K562 (cell line): ENCODE data around the gene COX14. TPM values are rescaled to one million over a fixed set of nuclear protein-coding genes. Genes with fewer than 3 reads are reported as not detected.
A peak's percentile ranks its signal among the peaks of the same experiment; 100 is the strongest.

Source experiments
- ATAC-seq: fragments of 200-7000 bp; cut with Tn5 transposase; 3 replicates; pipeline ENCODE4 v1.9.1; 2020; ENCODE audit warnings: moderate library complexity
- BruUV-seq: library from RNA; stranded (reverse); fragments of 400-500 nt; replicated peaks from 2 replicates; lab custom pipeline; 2021; lab: Mats Ljungman, UMichigan
- CTCF ChIA-PET: fragments of 300-600 bp; formaldehyde crosslinking; extraction: SDS; loops from one replicate; lab custom pipeline; 2021; ENCODE audit warnings: low intra/inter-chr PET ratio; lab: Yijun Ruan, JAX
- POLR2A ChIA-PET: fragments of 300-600, 350-650 bp; sonication (Branson Sonifier 250); formaldehyde crosslinking; extraction: SDS; loops from one replicate; lab custom pipeline; 2021; ENCODE audit warnings: antibody characterized with exemption, inconsistent platforms; lab: Yijun Ruan, JAX
- DNase-seq, 4 experiments: peaks; one replicate each; pipeline versions ENCODE4 v3.0.0 to v3.0.0-alpha.2; 2011 to 2018; ENCODE audit warnings: low spot score in 3 of 4, mixed read lengths in 3 of 4; ENCODE audit errors: extremely low read depth in 1 of 4
- FAIRE-seq: peaks from 2 replicates; lab custom pipeline; 2011; peaks lifted over from hg19 to GRCh38; lab: Jason Lieb, UNC
- H2AFZ ChIP-seq: 2 replicates; pipeline ENCODE4 v1.6.0; 2011; ENCODE audit warnings: low read depth, low read length, control low read depth, inconsistent platforms
- H3K27ac ChIP-seq: fragments of 200-600 bp; 3 replicates; pipeline ENCODE4 v1.8.0; 2011; ENCODE audit warnings: low read depth, mild to moderate bottlenecking, control low read depth, inconsistent platforms, low read length, moderate library complexity, mixed read lengths; ENCODE audit errors: extremely low read depth
- H3K27me3 ChIP-seq, 2 experiments: fragments of 300-600 bp in 1 of 2; 2 replicates in 1 of 2; 3 replicates in 1 of 2; pipeline versions ENCODE4 v1.6.0 to v1.8.0; 2011; ENCODE audit warnings: inconsistent platforms in 2 of 2, low read length in 2 of 2, mild to moderate bottlenecking in 1 of 2, mixed read lengths in 1 of 2, moderate library complexity in 1 of 2; ENCODE audit not compliant: control insufficient read depth in 2 of 2, insufficient read depth in 2 of 2
- H3K36me3 ChIP-seq: fragments of 300-600 bp; 3 replicates; pipeline ENCODE4 v1.8.0; 2011; ENCODE audit warnings: mild to moderate bottlenecking, low read length, inconsistent platforms; ENCODE audit not compliant: control insufficient read depth, insufficient read depth
- H3K4me1 ChIP-seq, 2 experiments: fragments of 200-600 bp in 1 of 2; replicated peaks in 1 of 2; 2 replicates in 1 of 2; 3 replicates in 1 of 2; pipeline versions ENCODE4 v1.5.1 to v1.8.0; 2011; ENCODE audit warnings: inconsistent platforms in 2 of 2, low read length in 2 of 2, mild to moderate bottlenecking in 1 of 2, mixed read lengths in 1 of 2, moderate library complexity in 1 of 2; ENCODE audit not compliant: control insufficient read depth in 2 of 2, insufficient read depth in 2 of 2
- H3K4me2 ChIP-seq: 2 replicates; pipeline ENCODE4 v1.6.1; 2011; ENCODE audit warnings: low read length, control low read depth, inconsistent platforms, mixed read lengths; ENCODE audit not compliant: insufficient read depth
- H3K4me3 ChIP-seq: fragments of 200-600 bp; sonication (generic), shearing (Covaris generic); 2 replicates; pipeline ENCODE4 v1.5.1; 2016; ENCODE audit warnings: control low read depth, inconsistent platforms
- H3K79me2 ChIP-seq: fragments of 200-600 bp; 3 replicates; pipeline ENCODE4 v1.8.0; 2011; ENCODE audit warnings: low read length, inconsistent platforms; ENCODE audit not compliant: control insufficient read depth, insufficient read depth
- H3K9ac ChIP-seq, 2 experiments: 2 replicates each; pipeline versions ENCODE4 v1.6.0 to v1.6.1; 2011; ENCODE audit warnings: low read depth in 2 of 2, low read length in 2 of 2, control low read depth in 1 of 2, inconsistent platforms in 1 of 2, mild to moderate bottlenecking in 1 of 2, mixed read lengths in 1 of 2; ENCODE audit not compliant: insufficient read depth in 1 of 2
- H3K9me1 ChIP-seq: one replicate; pipeline ENCODE4 v1.6.0; 2011; ENCODE audit warnings: inconsistent platforms, mild to moderate bottlenecking, low read length, moderate library complexity; ENCODE audit not compliant: control insufficient read depth, insufficient read depth
- H3K9me3 ChIP-seq: replicated peaks from 2 replicates; pipeline ENCODE4 v1.5.1; 2011; ENCODE audit warnings: low read depth, low read length, inconsistent platforms; ENCODE audit not compliant: control insufficient read depth, insufficient read depth
- H4K20me1 ChIP-seq: replicated peaks from 2 replicates; pipeline ENCODE4 v1.6.1; 2011; ENCODE audit warnings: low read length, inconsistent platforms, mixed read lengths; ENCODE audit not compliant: control insufficient read depth, insufficient read depth
- BCOR ChIP-seq: fragments of 450-650 bp; IDR thresholded peaks from 2 replicates; pipeline ENCODE4 v1.6.1; 2016
- ERF ChIP-seq: fragments of 450-650 bp; formaldehyde crosslinking; IDR thresholded peaks from 2 replicates; pipeline ENCODE4 v1.4.0; 2020; ENCODE audit warnings: mild to moderate bottlenecking, mixed read lengths
- FOXK1 ChIP-seq: sonication (generic); formaldehyde crosslinking; IDR thresholded peaks from 2 replicates; pipeline ENCODE4 v1.8.0; 2022; ENCODE audit warnings: missing genetic modification reagents, mild to moderate bottlenecking, borderline replicate concordance
- HIVEP1 ChIP-seq: fragments of 250-450 bp; sonication (Bioruptor Pico); IDR thresholded peaks from 2 replicates; pipeline ENCODE4 v1.4.0; 2020; ENCODE audit warnings: mild to moderate bottlenecking
- IRF1 ChIP-seq: sonication (generic); formaldehyde crosslinking; IDR thresholded peaks from 2 replicates; pipeline ENCODE4 v1.8.0; 2022; ENCODE audit warnings: missing genetic modification reagents, mild to moderate bottlenecking, borderline replicate concordance
- PKNOX1 ChIP-seq: fragments of 450-650 bp; IDR thresholded peaks from 2 replicates; pipeline ENCODE4 v1.6.1; 2016
- RFX1 ChIP-seq: fragments of 450-650 bp; IDR thresholded peaks from 2 replicates; pipeline ENCODE4 v1.6.1; 2016; ENCODE audit warnings: mild to moderate bottlenecking, moderate library complexity
- TFE3 ChIP-seq: fragments of 450-650 bp; formaldehyde crosslinking; IDR thresholded peaks from 2 replicates; pipeline ENCODE4 v1.4.0; 2020; ENCODE audit warnings: mild to moderate bottlenecking, mixed read lengths
- WGBS: fragments of 100-300 bp; shearing (Covaris generic); methylation state at CpG from one replicate; pipeline ENCODE4 v1.1.6; 2016; ENCODE audit warnings: low coverage, mixed read lengths; ENCODE audit not compliant: insufficient coverage; ENCODE audit errors: missing lambda C conversion rate; 5-methylcytosine and 5-hydroxymethylcytosine counted together
- in situ Hi-C: fragments of 300-500 bp; cut with MboI; formaldehyde crosslinking; loops from 4 replicates; pipeline ENCODE4 v1.15.0; 2018; ENCODE audit warnings: inconsistent platforms, mixed read lengths
- intact Hi-C: fragments of 100-400 bp; cut with micrococcal nuclease; formaldehyde crosslinking; loops from 2 replicates; pipeline ENCODE4 v1.14.2; 2022
- polyA plus RNA-seq, 8 experiments: library from polyadenylated mRNA; depleted of rRNA in 4 of 8; stranded (reverse) in 5 of 8; unstranded in 3 of 8; fragments of >200 nt; fragmentation: Nextera tagmentation in 2 of 8; fragmentation: Illumina TruSeq in 1 of 8; extraction: Ambion mirVana in 2 of 8; extraction: Trizol in 1 of 8; gene quantifications; 2 replicates each; pipeline versions ENCODE4 v1.2.1 to v1.2.3, GENCODE V29; 2011 to 2014; ENCODE audit warnings: inconsistent platforms in 1 of 8, missing spikeins in 1 of 8
- total RNA-seq, 7 experiments: library from RNA; depleted of rRNA in 6 of 7; stranded (reverse); fragments of >200 nt in 6 of 7; fragmentation: Illumina TruSeq in 2 of 7; extraction: Trizol in 2 of 7; gene quantifications; 2 replicates each; pipeline versions ENCODE4 v1.2.1 to v1.2.3, GENCODE V29; 2011 to 2021; ENCODE audit warnings: low replicate concordance in 1 of 7

Gene COX14
- total and polyA plus RNA-seq, 9 of the 15 experiments (the other 6 are each of a cell fraction or from before 2014, with no cell fraction given): 44.4 to 269 (median 53.4) TPM

- DNase-seq: no peak
- H3K9me1 ChIP-seq: peaks cover 3% of the 10 kb centered on the region
- no peaks in the 10 kb centered on the region for H3K36me3 ChIP-seq
- CTCF ChIA-PET: no interaction called here
- in situ Hi-C loops (loop anchor here (5.0 kb wide), 2 partner anchors 94 to 199 kb away; partner anchors contain the start of gene AQP6), intact Hi-C loops (no loop called here)
- no peaks in the 10 kb centered on the region for H3K79me2 ChIP-seq
- FAIRE-seq: no peak
- no peaks in the 10 kb centered on the region for H3K9me3 ChIP-seq
- peaks cover 2% of the 10 kb centered on the region; the same call in 1 of the 2 replicates for H4K20me1 ChIP-seq
- no peak overlapping the region for H3K9ac ChIP-seq
- H3K27ac ChIP-seq: no peak overlapping the region
- H2AFZ ChIP-seq: no peak overlapping the region
- TF ChIP-seq RFX1 (no peak), IRF1 (CRISPR knock-in tag) (no peak), FOXK1 (CRISPR knock-in tag) (no peak), TFE3 (CRISPR knock-in tag) (peak; percentile 40), HIVEP1 (no peak), BCOR (peak; percentile 33; the same call in 1 of the 2 replicates), ERF (CRISPR knock-in tag) (no peak), PKNOX1 (no peak)
- no peak overlapping the region for H3K4me3 ChIP-seq
- H3K27me3 ChIP-seq: peaks cover 6 to 46% of the 10 kb centered on the region in 2 experiments; a peak in 4 of 5 replicates
- no TSS peak for BruUV-seq
- POLR2A ChIA-PET: interaction anchor here (0.6 to 1.7 kb wide), 4 partner anchors 19 to 360 kb away, joined by 3 to 6 read pairs (median 4); partner anchors contain the start of gene SMARCD1
- H3K4me2 ChIP-seq: no peak overlapping the region
- WGBS: 0% methylated on average over 3 of the region's 3 CpGs
- no peak for ATAC-seq
- H3K4me1 ChIP-seq: peaks cover 7% of the 10 kb centered on the region in 2 experiments; a peak in 3 of 5 replicates
These were observed 46.2 kb upstream of the COX14 start for GRCh38 chr12:50065726-50066310.
